HG03354 (cell line): ENCODE measurements around the gene ASS1.
"Not testable (repeated sequence)": the region's sequence is repeated elsewhere in the genome, so short reads cannot be mapped to it uniquely, and the experiment has no call there.

Experiments
- ATAC-seq: cut with Tn5 transposase; IDR thresholded peaks from one replicate; pipeline ENCODE4 v1.9.1; 2021; ENCODE audit warnings: mild to moderate bottlenecking; ENCODE audit not compliant: unreplicated experiment, poor library complexity, severe bottlenecking

ASS1 gene

GRCh38 chr9:130432796-130433167 lies 12.0 kb upstream of the ASS1 start:
- ATAC-seq, result no peak

GRCh38 chr9:130433168-130433946 lies 11.4 kb upstream of the ASS1 start:
- ATAC-seq, result no peak

DNA sequence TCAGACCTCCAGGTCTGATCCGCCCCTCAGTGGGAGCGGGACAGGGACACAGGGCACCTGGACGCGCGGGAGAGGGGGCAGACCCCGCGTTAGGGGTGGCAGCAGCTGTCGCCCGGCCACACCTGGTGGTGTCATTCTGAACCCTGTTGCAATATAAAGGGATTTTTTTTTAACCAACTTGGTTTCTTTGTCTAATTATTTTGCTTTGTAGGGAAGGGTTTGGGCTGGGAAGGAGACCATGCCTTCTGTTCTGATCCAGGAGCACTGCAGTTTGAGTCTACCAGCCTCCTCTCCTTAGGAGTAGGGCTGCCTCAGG lies 10.9 kb upstream of the ASS1 start:
- ATAC-seq, result no peak

- ATAC-seq, result not testable (repeated sequence)
These were observed 10.1 kb upstream of the ASS1 start for GRCh38 chr9:130434656-130435055.

GRCh38 chr9:130437011-130437789 lies 7.6 kb upstream of the ASS1 start:
- ATAC-seq, result no peak

- ATAC-seq, result no peak
These were observed 6.3 kb upstream of the ASS1 start for GRCh38 chr9:130438382-130438981.

- no peak for ATAC-seq
These were observed 3.7 kb upstream of the ASS1 start for GRCh38 chr9:130441031-130441430.

DNA sequence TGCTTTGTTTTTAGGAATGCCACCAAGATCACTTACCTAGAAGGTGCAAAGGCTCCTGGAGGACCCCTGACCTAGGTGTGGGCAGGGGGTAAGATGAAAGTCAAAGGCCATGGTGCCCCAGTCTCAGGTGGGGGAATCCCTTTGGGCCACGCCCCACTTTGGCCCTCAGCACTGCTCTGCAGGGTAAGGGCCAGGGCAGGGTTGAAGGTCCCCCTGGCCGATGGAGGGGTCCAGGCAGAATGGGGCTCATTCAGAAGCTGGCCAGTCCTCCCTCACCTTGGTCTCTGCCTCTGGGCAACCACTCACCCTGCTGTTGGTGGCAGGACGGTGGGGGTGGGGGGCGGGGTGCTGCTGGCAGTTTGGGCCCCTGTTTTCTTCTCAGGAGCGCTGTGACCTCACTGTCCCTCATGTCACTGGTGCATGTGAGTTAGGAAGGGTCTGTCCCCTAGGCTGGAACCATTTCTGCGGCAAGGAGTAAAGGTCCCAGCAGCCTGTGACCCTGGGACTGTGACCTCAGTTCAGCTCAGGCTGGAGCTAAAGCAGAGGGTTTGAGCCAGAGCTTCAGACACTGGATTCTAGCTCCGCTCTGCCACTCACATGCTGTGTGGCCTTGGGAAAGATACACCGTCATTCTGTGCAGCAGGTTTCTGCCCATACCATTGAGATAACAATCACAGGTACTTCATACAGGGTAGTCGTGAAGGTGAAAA lies 1.9 kb upstream of the ASS1 start:
- no peak for ATAC-seq

- ATAC-seq, result no peak
These were observed 1.3 kb upstream of the ASS1 start for GRCh38 chr9:130443456-130443801.

DNA sequence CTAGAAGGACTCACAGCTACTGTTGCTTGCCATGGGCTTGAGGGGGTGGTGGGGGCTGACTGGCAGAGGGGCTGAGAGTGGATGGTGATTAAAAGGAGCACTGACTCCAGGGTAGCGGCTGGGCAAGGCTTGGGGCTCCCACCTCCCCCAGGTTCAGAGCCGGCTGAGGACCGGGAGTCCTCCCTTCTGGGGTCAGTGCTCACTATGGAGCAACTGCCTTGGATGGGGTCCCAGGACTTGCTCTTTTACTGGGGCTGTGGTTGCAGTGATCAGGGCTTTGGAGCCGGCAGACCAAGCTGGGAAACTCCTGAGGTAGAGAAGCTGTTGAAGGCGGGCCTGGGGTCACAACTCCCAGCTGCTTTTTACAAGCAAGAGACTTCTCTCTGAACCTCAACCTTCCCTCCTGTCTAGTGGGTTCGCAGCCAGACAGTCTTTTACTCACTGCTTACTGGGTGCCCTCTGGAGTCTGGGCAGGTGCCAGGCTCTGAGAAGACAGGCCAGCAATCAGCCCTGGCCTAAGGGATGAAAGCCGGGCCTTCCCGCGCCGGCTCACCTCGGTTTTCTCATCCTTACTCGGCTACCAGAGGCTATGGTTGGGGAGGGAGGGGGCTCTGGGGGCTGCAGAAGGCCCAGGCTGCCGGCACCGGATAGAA lies 795 bp upstream of the ASS1 start:
- ATAC-seq, result no peak

DNA sequence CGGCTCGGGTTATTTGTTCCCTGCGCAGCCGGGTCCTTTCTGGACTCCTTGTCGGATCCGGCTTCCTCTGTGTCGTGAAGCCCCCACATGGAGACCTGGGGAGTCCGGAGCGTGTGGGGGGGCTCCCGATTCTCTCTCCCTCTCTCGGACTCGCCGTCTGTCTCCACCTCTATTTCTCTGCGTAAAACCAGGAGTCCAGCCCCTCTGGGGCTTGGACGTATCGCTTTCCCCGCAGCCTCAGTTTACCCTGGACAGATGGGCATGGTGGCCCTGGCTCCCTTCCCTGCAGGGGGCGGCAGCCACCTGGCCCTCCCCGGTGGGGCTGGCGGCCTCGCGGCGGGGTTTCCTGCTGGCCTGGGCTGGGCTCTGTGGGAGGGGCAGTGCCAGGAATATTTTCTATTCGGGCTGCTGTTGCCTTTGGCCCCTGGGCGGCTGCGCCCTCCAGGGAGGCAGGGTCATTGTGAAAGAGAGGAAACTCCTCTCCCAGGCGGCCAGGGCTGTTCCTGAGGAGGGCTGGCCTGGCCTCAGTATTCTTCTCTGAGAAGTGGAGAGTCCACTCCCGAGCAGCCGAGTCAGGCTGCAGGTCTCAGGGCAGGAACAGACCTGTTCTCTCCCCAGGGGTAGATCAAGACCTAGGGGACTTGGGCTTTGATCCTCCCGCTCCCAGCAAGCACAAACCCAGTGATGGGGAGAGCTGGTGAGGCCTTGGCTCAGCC lies 665 bp downstream of the ASS1 start:
- no peak for ATAC-seq

- ATAC-seq, result no peak
These were observed 1.5 kb downstream of the ASS1 start for GRCh38 chr9:130446101-130446861.

DNA sequence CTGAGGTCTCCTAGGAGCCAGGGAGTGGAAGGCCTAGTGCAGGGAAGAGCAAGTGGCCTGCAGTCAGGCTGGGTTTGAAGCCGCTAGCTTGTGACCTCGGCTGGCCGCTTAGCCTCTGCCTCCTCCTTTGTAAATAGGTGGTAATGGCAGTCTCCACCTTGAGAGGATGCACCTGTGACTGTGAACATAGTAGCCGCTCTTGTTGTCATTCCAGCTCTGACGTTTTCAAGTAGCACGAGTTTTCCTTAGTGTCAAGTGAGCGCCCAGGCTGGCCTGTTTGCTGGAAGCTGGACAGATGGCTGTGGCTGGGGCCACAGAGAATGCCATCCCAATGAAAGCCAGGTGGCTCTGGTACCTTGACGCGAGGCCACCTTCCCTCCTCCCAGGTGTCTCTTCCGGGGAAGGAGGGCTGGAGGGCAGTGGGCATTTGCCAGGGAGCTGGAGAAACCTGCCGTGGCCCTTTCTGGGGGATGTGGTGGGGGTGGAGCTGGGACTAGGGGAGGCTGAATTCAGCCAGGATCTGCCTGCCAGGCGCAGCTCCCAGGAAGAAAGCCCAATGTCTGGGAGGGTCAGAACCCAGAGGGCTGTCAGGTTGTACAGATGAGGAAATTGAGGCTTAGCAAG lies 2.5 kb downstream of the ASS1 start:
- ATAC-seq, result no peak

- no peak for ATAC-seq
These were observed 3.4 kb downstream of the ASS1 start for GRCh38 chr9:130448035-130448624.

DNA sequence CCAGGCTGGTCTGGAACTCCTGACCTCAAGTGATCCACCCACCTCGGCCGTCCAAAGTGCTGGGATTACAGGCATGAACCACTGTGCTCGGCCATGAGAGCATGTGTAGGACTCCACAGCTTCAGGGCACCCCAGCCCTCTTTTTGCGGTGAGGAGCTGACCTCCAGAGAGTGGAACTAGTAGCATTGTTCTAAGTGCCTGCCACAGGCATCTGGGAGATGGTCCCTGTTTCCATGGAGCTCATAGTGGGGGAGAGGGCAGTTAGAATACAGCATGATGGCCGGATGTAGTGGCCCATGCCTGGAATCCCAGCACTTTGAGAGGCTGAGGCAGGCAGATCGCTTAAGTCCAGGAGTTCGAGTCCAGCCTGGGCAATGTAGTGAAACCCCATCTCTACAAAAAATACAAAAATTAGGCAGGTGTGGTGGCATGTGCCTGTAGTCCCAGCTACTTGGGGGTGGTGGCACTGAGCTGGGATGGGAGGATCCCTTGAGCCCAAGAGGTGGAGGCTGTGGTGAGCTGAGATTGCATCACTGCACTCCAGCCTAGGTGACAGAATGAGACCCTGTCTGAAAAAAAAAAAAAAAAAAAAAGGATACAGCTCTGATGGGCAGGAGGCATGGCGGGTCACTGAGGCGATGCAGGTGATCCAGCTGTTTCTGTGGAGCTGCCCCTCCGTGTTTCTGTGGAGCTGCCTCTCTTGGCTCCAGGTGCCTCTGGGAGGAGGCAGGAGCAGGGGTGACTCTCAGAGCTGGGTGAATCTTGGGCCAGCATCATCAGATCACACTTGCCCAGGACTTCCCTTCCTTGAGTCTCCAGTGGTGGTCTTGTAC lies 4.2 kb downstream of the ASS1 start:
- no peak for ATAC-seq

GRCh38 chr9:130450344-130451003 lies 5.7 kb downstream of the ASS1 start:
- ATAC-seq, result no peak

- ATAC-seq, result no peak
These were observed 6.2 kb downstream of the ASS1 start for GRCh38 chr9:130451004-130451390.
